OCI-M2 (cell line): Measurements from ENCODE around the gene KPNA5.
"Not testable (repeated sequence)": the region's sequence is repeated elsewhere in the genome, so short reads cannot be mapped to it uniquely, and the experiment has no call there.

Source experiments
- DNase-seq: peaks from one replicate; lab custom pipeline; 2025; ENCODE audit not compliant: unreplicated experiment; lab: John Stamatoyannopoulos, UW

Gene KPNA5

DNA sequence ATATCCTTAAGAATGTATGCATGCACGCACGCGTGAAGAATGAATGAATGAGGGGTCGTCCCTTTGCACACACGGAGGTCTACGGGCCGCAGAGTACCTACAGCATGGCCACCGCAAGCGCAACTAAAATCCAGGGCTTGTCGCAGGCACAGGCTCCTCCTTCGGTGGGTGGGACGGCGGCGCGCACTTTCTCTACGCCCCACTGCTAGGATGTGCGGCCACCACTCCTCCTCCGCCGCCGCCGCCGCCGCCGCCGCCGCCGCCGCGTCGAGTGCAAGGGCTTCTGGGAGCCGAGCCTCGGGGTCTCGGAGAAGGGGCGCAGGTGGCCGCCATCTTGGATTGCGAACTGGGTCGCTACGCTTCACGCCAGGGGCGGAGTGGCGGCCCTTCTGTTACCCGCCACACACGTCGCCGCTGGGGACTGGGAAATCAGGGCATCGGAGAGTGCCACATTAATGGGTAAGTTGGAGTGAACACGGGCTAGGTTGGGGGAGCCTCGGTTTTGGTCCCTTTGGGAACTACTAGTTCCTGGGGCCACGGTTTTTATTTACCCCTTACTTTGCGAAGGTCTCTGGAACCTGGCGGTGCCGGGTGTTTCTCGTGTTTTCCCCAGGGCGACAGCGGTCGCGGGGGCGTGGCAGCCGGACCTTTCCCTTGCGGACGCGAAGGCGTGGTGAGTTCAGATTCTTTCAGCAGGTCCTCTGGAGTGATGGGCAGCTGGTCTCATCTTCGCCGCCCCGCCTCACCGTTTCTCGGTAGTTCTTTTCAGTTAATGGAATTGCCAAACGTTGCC is at the start of gene KPNA5:
Gene KPNA5 (plus strand): TSS at position 332 of the 793 bp plus-strand sequence. CDS start 124 bp downstream, at position 456.
- peak; percentile 63 for DNase-seq

DNA sequence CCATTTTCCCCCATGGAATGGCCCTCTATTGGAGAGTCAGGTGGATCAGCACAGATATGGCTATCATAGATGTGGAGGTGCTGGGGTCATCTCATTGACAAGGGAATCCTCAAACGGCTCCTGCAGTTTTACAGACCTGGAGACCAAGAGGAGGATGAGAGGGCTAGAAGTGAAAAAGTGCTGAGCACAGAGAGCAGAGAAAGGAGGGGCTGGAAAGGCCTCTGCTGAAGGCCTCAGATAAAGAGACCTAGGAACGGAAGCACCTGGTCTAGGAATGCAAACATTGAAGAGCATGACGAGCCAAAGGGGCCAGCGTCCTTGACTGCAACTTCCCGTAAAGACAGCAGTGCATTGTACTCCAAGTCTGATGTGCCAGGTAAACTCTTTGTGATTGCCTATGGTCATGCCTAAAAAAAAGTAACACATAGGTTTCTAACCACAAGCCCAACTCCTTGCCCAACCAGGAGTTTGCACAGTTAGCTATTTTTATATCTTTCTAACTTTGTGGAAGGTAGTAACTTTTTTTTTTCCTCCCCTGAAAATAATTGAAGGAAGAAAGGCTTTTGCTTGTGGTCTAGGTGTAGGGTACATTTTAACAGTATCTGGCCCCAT is 49.5 kb upstream of the KPNA5 start:
- DNase-seq = no peak

DNA sequence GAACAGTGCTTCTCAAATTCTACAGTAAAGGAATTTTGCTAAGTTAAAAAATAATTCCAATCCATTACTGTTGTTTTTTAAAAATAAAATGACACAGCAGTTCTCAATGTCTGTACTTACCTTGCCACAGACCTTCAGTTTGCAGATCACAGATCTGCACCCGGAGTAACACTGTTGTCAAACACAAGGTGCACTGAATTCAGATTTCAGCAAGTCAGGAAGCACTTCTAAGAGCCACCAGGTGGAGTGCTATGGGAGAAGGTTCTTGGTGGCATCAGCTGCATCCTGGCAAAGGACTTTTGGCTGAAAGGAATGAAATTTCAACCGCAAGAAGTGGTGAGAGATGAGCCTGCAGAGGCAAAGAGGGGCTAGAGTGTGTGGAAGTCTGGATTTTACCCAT is 47.3 kb upstream of the KPNA5 start:
- DNase-seq = no peak

DNA sequence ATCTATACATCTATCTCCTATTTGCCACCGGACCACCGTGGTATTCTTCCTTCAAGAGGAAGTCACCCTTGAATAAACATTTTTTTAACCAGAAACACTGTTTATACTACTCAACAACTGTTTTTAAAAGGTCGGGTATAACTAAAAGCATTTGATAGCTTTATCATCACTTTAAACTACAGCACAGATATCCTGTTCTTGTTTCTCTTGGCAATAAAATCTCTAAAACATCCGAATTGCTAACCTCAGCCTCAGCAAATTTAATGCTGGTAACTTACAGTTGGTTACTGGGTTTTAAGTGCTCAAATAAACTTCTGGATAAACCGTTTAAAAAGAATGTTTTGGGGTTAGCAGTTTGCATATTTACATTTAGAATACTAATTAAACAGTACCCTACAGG is 32.9 kb upstream of the KPNA5 start:
- DNase-seq = no peak

DNA sequence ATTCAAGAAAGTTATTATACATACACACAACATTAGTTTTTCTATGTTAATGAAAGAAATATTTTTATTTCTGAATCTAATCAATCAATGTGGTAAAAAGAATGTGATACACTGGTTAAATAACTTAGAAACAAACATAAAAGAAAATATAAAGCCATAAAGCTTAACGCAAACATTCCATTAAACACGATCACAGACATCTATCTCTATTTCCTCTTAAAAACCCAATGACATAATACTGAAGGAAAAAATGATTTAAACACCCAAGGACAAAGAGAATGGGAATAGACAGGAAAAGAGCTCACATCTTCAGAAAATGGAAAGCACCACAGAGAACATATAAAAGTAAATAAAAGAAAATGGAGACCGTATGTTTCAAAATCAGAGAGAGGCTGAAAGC is 31.9 kb upstream of the KPNA5 start:
- no peak for DNase-seq

- DNase-seq = no peak
Observed at GRCh38 chr6:116651916-116652315, 29.1 kb upstream of the KPNA5 start.

DNA sequence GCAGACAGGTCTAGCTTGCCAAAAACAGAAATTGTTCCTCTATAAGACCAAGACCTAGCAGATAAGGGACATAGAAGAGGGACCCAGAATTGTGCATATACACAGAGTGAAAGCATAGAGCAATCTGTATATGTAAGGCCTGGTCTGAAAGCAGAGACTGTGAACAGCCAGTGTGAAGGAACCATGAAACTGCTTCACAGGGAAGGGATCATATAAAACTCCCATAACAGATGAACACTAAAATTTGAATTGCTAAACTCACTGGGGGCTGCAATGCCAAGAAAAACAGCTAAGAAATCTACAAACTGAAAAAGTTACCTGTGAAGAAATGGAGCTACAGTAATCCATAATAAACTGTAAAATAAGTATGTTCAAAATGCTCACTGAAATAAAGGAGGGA is 19.4 kb upstream of the KPNA5 start:
- no peak for DNase-seq

- DNase-seq = no peak
Observed at GRCh38 chr6:116662202-116662601, 18.8 kb upstream of the KPNA5 start.

- DNase-seq = no peak
Observed at GRCh38 chr6:116663308-116663707, 17.7 kb upstream of the KPNA5 start.

GRCh38 chr6:116664169-116664568 is 16.8 kb upstream of the KPNA5 start:
- DNase-seq = not testable (repeated sequence)

- DNase-seq = no peak
Observed at GRCh38 chr6:116665464-116665863, 15.5 kb upstream of the KPNA5 start.

- no peak for DNase-seq
Observed at GRCh38 chr6:116666869-116667268, 14.1 kb upstream of the KPNA5 start.

- DNase-seq = no peak
Observed at GRCh38 chr6:116667623-116668022, 13.4 kb upstream of the KPNA5 start.

DNA sequence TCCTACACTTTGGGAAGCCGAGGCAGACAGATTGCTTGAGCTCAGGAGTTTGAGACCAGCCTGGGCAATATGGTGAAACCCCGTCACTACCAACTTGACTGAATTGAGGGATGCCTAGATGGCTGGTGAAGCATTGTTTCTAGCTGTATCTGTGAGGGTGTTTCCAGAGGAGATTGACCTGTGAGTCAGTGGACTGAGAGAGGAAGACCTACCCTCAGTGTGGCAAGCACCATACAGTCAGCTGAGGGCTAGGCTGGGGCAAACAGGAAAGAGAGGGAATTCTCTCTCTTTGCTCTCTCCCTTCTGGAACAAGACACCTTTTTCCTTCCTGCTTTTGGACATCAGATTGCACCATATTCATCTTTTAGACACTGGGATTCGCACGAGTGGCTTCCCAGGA is 8.7 kb upstream of the KPNA5 start:
- DNase-seq = no peak

GRCh38 chr6:116676021-116676420 is 5.0 kb upstream of the KPNA5 start:
- no peak for DNase-seq

- DNase-seq = no peak
Observed at GRCh38 chr6:116682334-116682712, 1.3 kb downstream of the KPNA5 start.

DNA sequence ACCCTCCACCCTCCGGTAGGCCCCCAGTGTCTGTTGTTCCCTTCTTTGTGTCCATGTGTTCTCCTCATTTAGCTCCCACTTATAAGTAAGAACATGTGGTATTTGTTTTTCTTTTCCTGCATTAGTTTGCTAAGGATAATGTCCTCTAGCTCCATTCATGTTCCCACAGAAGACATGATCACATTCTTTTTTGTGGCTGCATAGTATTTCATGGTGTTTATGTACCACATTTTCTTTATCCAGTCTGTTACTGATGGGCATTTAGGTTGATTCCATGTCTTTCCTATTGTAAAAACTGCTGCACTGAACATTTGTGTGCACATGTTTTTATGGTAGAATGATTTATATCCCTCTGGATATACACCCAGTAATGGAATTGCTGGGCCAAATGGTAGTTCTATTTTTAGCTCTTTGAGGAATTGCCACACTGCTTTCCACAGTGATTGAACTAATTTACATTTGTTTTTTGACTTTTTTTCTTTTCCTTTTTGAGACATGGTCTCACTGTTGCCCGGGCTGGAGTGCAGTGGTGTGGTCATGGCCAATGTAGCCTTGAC is 4.5 kb downstream of the KPNA5 start:
- DNase-seq = no peak

DNA sequence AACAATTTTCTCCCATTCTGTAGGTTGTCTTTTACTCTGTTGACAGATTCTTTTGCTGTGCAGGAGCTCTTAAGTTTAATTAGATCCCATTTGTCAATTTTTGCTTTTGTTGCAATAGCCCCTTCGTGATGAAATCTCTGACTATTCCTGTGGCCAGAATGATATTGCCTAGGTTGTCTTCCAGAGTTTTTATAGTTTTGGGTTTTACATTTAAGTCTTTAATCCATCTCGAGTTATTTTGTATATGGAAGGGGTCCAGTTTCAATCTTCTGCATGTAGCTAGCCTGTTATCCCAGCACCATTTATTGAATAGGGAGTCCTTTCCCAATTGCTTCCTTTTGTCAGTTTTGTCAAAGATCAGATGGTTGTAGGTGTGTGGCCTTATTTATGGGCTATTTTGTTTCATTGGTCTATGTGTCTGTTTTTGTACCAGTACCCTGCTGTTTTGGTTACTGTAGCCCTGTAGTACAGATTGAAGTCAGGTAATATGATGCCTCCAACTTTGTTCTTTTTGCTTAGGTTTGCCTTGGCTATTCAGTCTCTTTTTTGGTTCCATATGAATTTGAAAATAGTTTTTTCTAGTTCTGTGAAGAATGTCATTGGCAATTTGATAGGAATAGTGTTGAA is 5.6 kb downstream of the KPNA5 start:
- not testable (repeated sequence) for DNase-seq

DNA sequence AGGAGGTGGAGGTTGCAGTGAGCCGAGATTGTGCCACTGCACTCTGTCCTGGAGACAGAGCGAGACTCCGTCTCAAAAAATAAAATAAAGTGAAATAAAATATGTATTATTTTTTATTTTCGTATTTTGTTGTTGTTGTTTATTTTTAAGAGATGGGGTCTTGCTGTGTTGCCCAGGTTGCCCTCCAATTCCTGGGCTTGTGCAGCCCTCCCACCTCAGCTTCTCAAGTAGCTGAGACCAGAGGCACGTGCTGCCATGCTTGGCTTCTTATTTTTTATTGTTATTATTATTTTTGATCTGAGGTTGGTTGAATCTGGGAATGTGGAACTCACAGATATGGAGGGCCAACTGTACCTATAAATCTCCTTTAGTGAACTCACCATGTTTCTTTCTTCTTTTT is 10.1 kb downstream of the KPNA5 start:
- DNase-seq = no peak

DNA sequence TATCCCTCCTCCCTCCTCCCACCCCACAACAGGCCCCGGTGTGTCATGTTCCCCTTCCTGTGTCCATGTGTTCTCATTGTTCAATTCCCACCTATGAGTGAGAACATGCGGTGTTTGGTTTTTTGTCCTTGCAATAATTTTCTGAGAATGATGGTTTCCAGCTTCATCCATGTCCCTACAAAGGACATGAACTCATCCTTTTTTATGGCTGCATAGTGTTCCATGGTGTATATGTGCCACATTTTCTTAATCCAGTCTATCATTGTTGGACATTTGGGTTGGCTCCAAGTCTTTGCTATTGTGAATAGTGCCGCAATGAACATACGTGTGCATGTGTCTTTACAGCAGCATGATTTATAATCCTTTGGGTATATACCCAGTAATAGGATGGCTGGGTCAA is 11.9 kb downstream of the KPNA5 start:
- DNase-seq = not testable (repeated sequence)

DNA sequence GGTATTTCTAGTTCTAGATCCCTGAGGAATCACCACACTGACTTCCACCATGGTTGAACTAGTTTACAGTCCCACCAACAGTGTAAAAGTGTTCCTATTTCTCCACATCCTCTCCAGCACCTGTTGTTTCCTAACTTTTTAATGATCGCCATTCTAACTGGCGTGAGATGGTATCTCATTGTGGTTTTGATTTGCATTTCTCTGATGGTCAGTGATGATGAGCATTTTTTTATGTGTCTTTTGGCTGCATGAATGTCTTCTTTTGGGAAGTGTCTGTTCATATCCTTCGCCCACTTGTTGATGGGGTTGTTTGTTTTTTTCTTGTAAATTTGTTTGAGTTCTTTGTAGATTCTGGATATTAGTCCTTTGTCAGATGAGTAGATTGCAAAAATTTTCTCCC is 12.3 kb downstream of the KPNA5 start:
- not testable (repeated sequence) for DNase-seq

GRCh38 chr6:116695401-116695800 is 14.4 kb downstream of the KPNA5 start:
- DNase-seq = no peak
